ENCODE measurements around the gene MICAL2.

- no peak for TF ChIP-seq CTCF (IDR thresholded peaks at IDR 0.05)
- no peak for TF ChIP-seq POLR2A (IDR thresholded peaks at IDR 0.05)
Measured at GRCh38 chr11:12288931-12289666, 178.7 kb downstream of the MICAL2 start.
